GM12878 (cell line): ENCODE data around the gene ID3. TPM values are rescaled to one million over a fixed set of nuclear protein-coding genes. Genes with fewer than 3 reads are reported as not detected.

ENCODE experiments used
- ATAC-seq: fragments of 200-7000 bp; cut with Tn5 transposase; 3 replicates; pipeline ENCODE4 v1.9.1; 2020; ENCODE audit warnings: mild to moderate bottlenecking, moderate library complexity
- BruUV-seq: library from RNA; stranded (reverse); fragments of 400-500 nt; replicated peaks from 2 replicates; lab custom pipeline; 2021; lab: Mats Ljungman, UMichigan
- CTCF ChIA-PET: fragments of 300-600 bp; sonication (Branson Sonifier 250); formaldehyde crosslinking; extraction: SDS; loops from one replicate; lab custom pipeline; 2021; ENCODE audit warnings: inconsistent platforms; lab: Yijun Ruan, JAX
- POLR2A ChIA-PET: fragments of 350-600 bp; formaldehyde crosslinking; extraction: SDS; loops from one replicate; lab custom pipeline; 2021; ENCODE audit warnings: inconsistent platforms; lab: Charles Lee
- RAD21 ChIA-PET: fragments of 300-600 bp; sonication (Branson Sonifier 250); formaldehyde crosslinking; loops from one replicate; lab custom pipeline; 2023; ENCODE audit warnings: antibody characterized with exemption; ENCODE audit not compliant: unreplicated experiment; lab: Charles Lee
- SMC1A ChIA-PET: fragments of 300-600 bp; sonication (Branson Sonifier 250); formaldehyde crosslinking; loops from one replicate; lab custom pipeline; 2023; ENCODE audit not compliant: unreplicated experiment, uncharacterized antibody; lab: Charles Lee
- DNase-seq: peaks from one replicate; pipeline ENCODE4 v3.0.0-alpha.2; 2011; ENCODE audit warnings: low read depth, low spot score
- FAIRE-seq: peaks from 3 replicates; lab custom pipeline; 2011; peaks lifted over from hg19 to GRCh38; lab: Jason Lieb, UNC
- H2AFZ ChIP-seq: 2 replicates; pipeline ENCODE4 v1.6.0; 2011; ENCODE audit warnings: low read depth, low read length, control low read depth; ENCODE audit not compliant: control insufficient read depth
- H3K27ac ChIP-seq: 2 replicates; pipeline ENCODE4 v1.5.1; 2011; ENCODE audit warnings: control low read depth; ENCODE audit not compliant: control insufficient read depth, insufficient read depth
- H3K27me3 ChIP-seq, 2 experiments: replicated peaks in 1 of 2; 2 replicates each; pipeline versions ENCODE4 v1.6.0 to v1.6.1; 2011; ENCODE audit warnings: low read length in 1 of 2; ENCODE audit not compliant: control insufficient read depth in 2 of 2, insufficient read depth in 2 of 2
- H3K36me3 ChIP-seq, 2 experiments: 2 replicates each; pipeline ENCODE4 v1.5.1; 2011; ENCODE audit warnings: low read length in 1 of 2; ENCODE audit not compliant: control insufficient read depth in 2 of 2, insufficient read depth in 2 of 2
- H3K4me1 ChIP-seq: 2 replicates; pipeline ENCODE4 v1.6.1; 2011; ENCODE audit warnings: mild to moderate bottlenecking, low read length, moderate library complexity, mixed read lengths; ENCODE audit not compliant: control insufficient read depth, insufficient read depth
- H3K4me2 ChIP-seq: 2 replicates; pipeline ENCODE4 v1.6.0; 2011; ENCODE audit warnings: control low read depth; ENCODE audit not compliant: control insufficient read depth, insufficient read depth
- H3K4me3 ChIP-seq: fragments of 200-600 bp; sonication (generic); 2 replicates; pipeline ENCODE4 v1.5.1; 2016
- H3K79me2 ChIP-seq: 2 replicates; pipeline ENCODE4 v1.6.0; 2011; ENCODE audit warnings: low read length; ENCODE audit not compliant: control insufficient read depth, insufficient read depth
- H3K9ac ChIP-seq: 2 replicates; pipeline ENCODE4 v1.8.0; 2011; ENCODE audit warnings: low read length, control low read depth, mixed read lengths; ENCODE audit not compliant: control insufficient read depth, insufficient read depth
- H3K9me3 ChIP-seq: replicated peaks from 3 replicates; pipeline ENCODE4 v1.5.1; 2011; ENCODE audit warnings: mild to moderate bottlenecking, low read length; ENCODE audit not compliant: control insufficient read depth, insufficient read depth
- H4K20me1 ChIP-seq: 2 replicates; pipeline ENCODE4 v1.6.0; 2011; ENCODE audit not compliant: control insufficient read depth, insufficient read depth
- CHD2 ChIP-seq: IDR thresholded peaks from 2 replicates; pipeline ENCODE4 v1.6.1; 2011; ENCODE audit warnings: low read depth, low read length, improper control_type of control experiment, borderline replicate concordance
- FOXK2 ChIP-seq: fragments of 450-650 bp; IDR thresholded peaks from 2 replicates; pipeline ENCODE4 v1.6.1; 2017; ENCODE audit warnings: mild to moderate bottlenecking, moderate library complexity
- HDAC2 ChIP-seq: fragments of 200-600 bp; sonication (generic); IDR thresholded peaks from 2 replicates; pipeline ENCODE4 v1.6.1; 2017
- HDAC6 ChIP-seq: fragments of 200-600 bp; sonication (generic); IDR thresholded peaks from one replicate; pipeline ENCODE4 v1.8.0; 2017; ENCODE audit warnings: antibody characterized with exemption; ENCODE audit not compliant: unreplicated experiment
- POLR2A ChIP-seq: IDR thresholded peaks from 2 replicates; pipeline ENCODE4 v1.6.1; 2011; ENCODE audit warnings: low read depth, mild to moderate bottlenecking, low read length
- POLR2AphosphoS5 ChIP-seq: IDR thresholded peaks from 2 replicates; pipeline ENCODE4 v1.6.1; 2011; ENCODE audit warnings: mild to moderate bottlenecking, low read length, inconsistent platforms
- WGBS: methylation state at CpG from one replicate; pipeline ENCODE4 v1.1.6; 2016; ENCODE audit warnings: low lambda C conversion rate; ENCODE audit not compliant: insufficient replicate concordance, insufficient coverage; ENCODE audit errors: missing lambda C conversion rate; 5-methylcytosine and 5-hydroxymethylcytosine counted together
- in situ Hi-C: fragments of 300-500 bp; cut with MboI; formaldehyde crosslinking; loops from 9 replicates; pipeline ENCODE4 v1.14.3; 2018; ENCODE audit warnings: mixed read lengths
- intact Hi-C: fragments of 100-400 bp; cut with micrococcal nuclease; formaldehyde crosslinking; loops from one replicate; pipeline ENCODE4 v1.14.2; 2022; ENCODE audit not compliant: unreplicated experiment
- polyA plus RNA-seq, 11 experiments: library from polyadenylated mRNA; depleted of rRNA in 4 of 11; unstranded in 6 of 11; stranded (reverse) in 5 of 11; fragments of >200 nt; fragmentation: Nextera tagmentation in 4 of 11; fragmentation: Illumina TruSeq in 1 of 11; extraction: Ambion mirVana in 4 of 11; extraction: Trizol in 1 of 11; gene quantifications; 1 replicate in 1 of 11; 2 replicates in 10 of 11; pipeline versions ENCODE4 v1.2.1 to v1.2.3, GENCODE V29; 2011 to 2016; ENCODE audit warnings: inconsistent platforms in 2 of 11, missing spikeins in 2 of 11, low read depth in 1 of 11
- total RNA-seq, 4 experiments: library from RNA; depleted of rRNA in 3 of 4; stranded (reverse); fragments of >200 nt in 3 of 4; fragmentation: Illumina TruSeq in 1 of 4; extraction: Trizol in 1 of 4; gene quantifications; 2 replicates each; pipeline versions ENCODE4 v1.2.1 to v1.2.3, GENCODE V29; 2013 to 2021
- TF ChIP-seq, protein P1 (sequence below): IDR thresholded peaks from 2 replicates; pipeline ENCODE4 v1.6.1; 2012; ENCODE audit warnings: mild to moderate bottlenecking, low read depth, low read length

ID3 gene
- total and polyA plus RNA-seq, 10 of the 15 experiments (the other 5 are each of a cell fraction or from before 2014, with no cell fraction given), result 42.7 to 475 (median 207) TPM

DNA sequence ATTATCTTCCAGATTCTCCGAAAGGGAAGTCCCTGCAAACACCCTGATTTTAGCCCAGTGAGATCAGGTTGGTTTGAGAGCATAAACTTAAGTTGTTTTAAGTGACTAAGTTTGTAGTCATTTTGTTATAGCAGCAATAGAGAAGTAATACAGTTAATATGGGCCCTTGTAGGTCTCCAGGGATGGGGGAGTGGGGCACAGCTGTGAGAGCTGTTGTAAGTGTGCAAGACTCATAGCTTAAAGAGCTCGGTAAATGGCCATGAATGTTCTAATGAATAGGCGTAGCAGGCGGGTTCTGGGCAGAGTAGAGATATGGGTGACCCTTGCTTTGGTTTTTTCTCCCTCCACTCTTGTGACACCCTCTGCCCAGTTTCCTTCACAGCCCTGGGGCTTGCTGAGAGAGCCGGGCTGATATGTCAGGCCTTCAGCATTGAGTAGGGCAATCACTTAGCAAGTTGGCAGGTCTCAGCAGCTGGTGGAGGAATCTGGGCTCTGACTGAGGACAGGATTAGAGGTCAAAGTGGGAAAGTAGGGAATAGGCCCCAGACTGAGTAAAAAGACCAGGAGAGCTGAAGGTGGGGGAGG, 16.0 kb upstream of the ID3 start:
- BruUV-seq, result no TSS peak
- Histone ChIP-seq H4K20me1 (no peaks in the 10 kb centered on the region), H3K4me3 (no peak overlapping the region), H3K4me1 (peaks cover 53% of the 10 kb centered on the region), H3K9me3 (no peaks in the 10 kb centered on the region), H2AFZ (peak overlapping the region; percentile 38; the same call in 1 of the 2 replicates), H3K9ac (peak overlapping the region; percentile 48), H3K27me3 (no peaks in the 10 kb centered on the region), H3K79me2 (no peaks in the 10 kb centered on the region), H3K36me3 (no peaks in the 10 kb centered on the region), H3K27ac (peak overlapping the region; percentile 96), H3K4me2 (peak overlapping the region; percentile 68)
- CTCF ChIA-PET, result interaction anchor here (0.7 to 8.6 kb wide), 12 partner anchors 9 to 62 kb away, joined by 3 to 112 read pairs (median 12); partner anchors contain the start of gene ID3
- POLR2A ChIA-PET, result interaction anchor here (0.5 to 14.7 kb wide), 9 partner anchors 10 to 1546 kb away, joined by 3 to 271 read pairs (median 6); partner anchors contain the start of gene ID3
- no peak for ATAC-seq
- intact Hi-C loops, result no loop called here
- no peak for FAIRE-seq
- no peak for TF ChIP-seq CHD2
- TF ChIP-seq POLR2AphosphoS5, result no peak
- no peak for TF ChIP-seq HDAC2
- no peak for TF ChIP-seq HDAC6
- TF ChIP-seq, protein P1, sequence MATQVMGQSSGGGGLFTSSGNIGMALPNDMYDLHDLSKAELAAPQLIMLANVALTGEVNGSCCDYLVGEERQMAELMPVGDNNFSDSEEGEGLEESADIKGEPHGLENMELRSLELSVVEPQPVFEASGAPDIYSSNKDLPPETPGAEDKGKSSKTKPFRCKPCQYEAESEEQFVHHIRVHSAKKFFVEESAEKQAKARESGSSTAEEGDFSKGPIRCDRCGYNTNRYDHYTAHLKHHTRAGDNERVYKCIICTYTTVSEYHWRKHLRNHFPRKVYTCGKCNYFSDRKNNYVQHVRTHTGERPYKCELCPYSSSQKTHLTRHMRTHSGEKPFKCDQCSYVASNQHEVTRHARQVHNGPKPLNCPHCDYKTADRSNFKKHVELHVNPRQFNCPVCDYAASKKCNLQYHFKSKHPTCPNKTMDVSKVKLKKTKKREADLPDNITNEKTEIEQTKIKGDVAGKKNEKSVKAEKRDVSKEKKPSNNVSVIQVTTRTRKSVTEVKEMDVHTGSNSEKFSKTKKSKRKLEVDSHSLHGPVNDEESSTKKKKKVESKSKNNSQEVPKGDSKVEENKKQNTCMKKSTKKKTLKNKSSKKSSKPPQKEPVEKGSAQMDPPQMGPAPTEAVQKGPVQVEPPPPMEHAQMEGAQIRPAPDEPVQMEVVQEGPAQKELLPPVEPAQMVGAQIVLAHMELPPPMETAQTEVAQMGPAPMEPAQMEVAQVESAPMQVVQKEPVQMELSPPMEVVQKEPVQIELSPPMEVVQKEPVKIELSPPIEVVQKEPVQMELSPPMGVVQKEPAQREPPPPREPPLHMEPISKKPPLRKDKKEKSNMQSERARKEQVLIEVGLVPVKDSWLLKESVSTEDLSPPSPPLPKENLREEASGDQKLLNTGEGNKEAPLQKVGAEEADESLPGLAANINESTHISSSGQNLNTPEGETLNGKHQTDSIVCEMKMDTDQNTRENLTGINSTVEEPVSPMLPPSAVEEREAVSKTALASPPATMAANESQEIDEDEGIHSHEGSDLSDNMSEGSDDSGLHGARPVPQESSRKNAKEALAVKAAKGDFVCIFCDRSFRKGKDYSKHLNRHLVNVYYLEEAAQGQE, result no peak
- TF ChIP-seq FOXK2, result no peak
- no peak for TF ChIP-seq POLR2A
- in situ Hi-C loops, result loop anchor here (25.0 kb wide), 2 partner anchors 1437 to 1788 kb away; partner anchors contain the start of gene USP48
- RAD21 ChIA-PET, result interaction anchor here (1.0 to 7.8 kb wide), 12 partner anchors 11 to 62 kb away, joined by 3 to 252 read pairs (median 14); partner anchors contain the start of gene ID3
- 90% methylated on average over 5 of the region's 5 CpGs for WGBS
- DNase-seq, result no peak
- SMC1A ChIA-PET, result interaction anchor here (1.5 to 16.8 kb wide), 13 partner anchors 9 to 62 kb away, joined by 3 to 419 read pairs (median 8); partner anchors contain the start of gene ID3
